Measurements from ENCODE around the gene GET4. TPM values are rescaled to one million over a fixed set of nuclear protein-coding genes. Genes with fewer than 3 reads are reported as not detected.

GET4 gene
- total RNA-seq, 1 experiment from 2014 or later: 61.9 TPM

- H3K27me3 ChIP-seq (ENCODE audit: control insufficient read depth, insufficient read depth, low read length): no peaks in the 10 kb centered on the region
- DNase-seq: no peak
- peaks cover 11% of the 10 kb centered on the region for H3K36me3 ChIP-seq (replicated peaks; ENCODE audit: control insufficient read depth, insufficient read depth, low read length)
- H3K4me3 ChIP-seq (ENCODE audit: insufficient read depth, low read depth, low read length): no peak overlapping the region
Measured at GRCh38 chr7:892648-893593, 16.6 kb downstream of the GET4 start.

- H3K27me3 ChIP-seq (ENCODE audit: control insufficient read depth, insufficient read depth, low read length): no peaks in the 10 kb centered on the region
- no peak overlapping the region for H3K4me3 ChIP-seq (ENCODE audit: insufficient read depth, low read depth, low read length)
- peaks cover 11% of the 10 kb centered on the region for H3K36me3 ChIP-seq (replicated peaks; ENCODE audit: control insufficient read depth, insufficient read depth, low read length)
- no peak for DNase-seq
Measured at GRCh38 chr7:893686-894085, 17.3 kb downstream of the GET4 start.

- Histone ChIP-seq H3K36me3 (replicated peaks; ENCODE audit: control insufficient read depth, insufficient read depth, low read length) (peaks cover 11% of the 10 kb centered on the region), H3K27me3 (ENCODE audit: control insufficient read depth, insufficient read depth, low read length) (no peaks in the 10 kb centered on the region), H3K4me3 (ENCODE audit: insufficient read depth, low read depth, low read length) (no peak overlapping the region)
- no peak for DNase-seq
Measured at GRCh38 chr7:894164-894867, 18.0 kb downstream of the GET4 start.

- H3K4me3 ChIP-seq (ENCODE audit: insufficient read depth, low read depth, low read length): no peak overlapping the region
- DNase-seq: no peak
- no peaks in the 10 kb centered on the region for H3K27me3 ChIP-seq (ENCODE audit: control insufficient read depth, insufficient read depth, low read length)
- peaks cover 11% of the 10 kb centered on the region for H3K36me3 ChIP-seq (replicated peaks; ENCODE audit: control insufficient read depth, insufficient read depth, low read length)
Measured at GRCh38 chr7:894927-895450, 18.6 kb downstream of the GET4 start.

GRCh38 chr7:895451-896052, 19.2 kb downstream of the GET4 start:
- DNase-seq: no peak
- H3K27me3 ChIP-seq (ENCODE audit: control insufficient read depth, insufficient read depth, low read length): no peaks in the 10 kb centered on the region
- H3K36me3 ChIP-seq (replicated peaks; ENCODE audit: control insufficient read depth, insufficient read depth, low read length): peaks cover 9% of the 10 kb centered on the region
- H3K4me3 ChIP-seq (ENCODE audit: insufficient read depth, low read depth, low read length): no peak overlapping the region

GRCh38 chr7:896346-897075, 20.2 kb downstream of the GET4 start:
- Histone ChIP-seq H3K4me3 (ENCODE audit: insufficient read depth, low read depth, low read length) (no peak overlapping the region), H3K36me3 (replicated peaks; ENCODE audit: control insufficient read depth, insufficient read depth, low read length) (peaks cover 8% of the 10 kb centered on the region), H3K27me3 (ENCODE audit: control insufficient read depth, insufficient read depth, low read length) (no peaks in the 10 kb centered on the region)
- DNase-seq: no peak

GRCh38 chr7:897086-897485, 20.7 kb downstream of the GET4 start:
- no peak for DNase-seq
- peaks cover 6% of the 10 kb centered on the region; the same call in 1 of the 2 replicates for H3K36me3 ChIP-seq (replicated peaks; ENCODE audit: control insufficient read depth, insufficient read depth, low read length)

GRCh38 chr7:897771-898376, 21.5 kb downstream of the GET4 start:
- Histone ChIP-seq H3K4me3 (ENCODE audit: insufficient read depth, low read depth, low read length) (no peak overlapping the region), H3K27me3 (ENCODE audit: control insufficient read depth, insufficient read depth, low read length) (no peaks in the 10 kb centered on the region), H3K36me3 (replicated peaks; ENCODE audit: control insufficient read depth, insufficient read depth, low read length) (peaks cover 6% of the 10 kb centered on the region; the same call in 1 of the 2 replicates)
- DNase-seq: no peak

More at GRCh38 chr7:897086-897485, 20.7 kb downstream of the GET4 start:
- Histone ChIP-seq H3K4me3 (ENCODE audit: insufficient read depth, low read depth, low read length) (no peak overlapping the region), H3K27me3 (ENCODE audit: control insufficient read depth, insufficient read depth, low read length) (no peaks in the 10 kb centered on the region)

- no peak for DNase-seq
- peaks cover 6% of the 10 kb centered on the region; the same call in 1 of the 2 replicates for H3K36me3 ChIP-seq (replicated peaks; ENCODE audit: control insufficient read depth, insufficient read depth, low read length)
- no peak overlapping the region for H3K4me3 ChIP-seq (ENCODE audit: insufficient read depth, low read depth, low read length)
- H3K27me3 ChIP-seq (ENCODE audit: control insufficient read depth, insufficient read depth, low read length): no peaks in the 10 kb centered on the region
Measured at GRCh38 chr7:898460-898854, 22.1 kb downstream of the GET4 start.

GRCh38 chr7:898855-899681, 22.7 kb downstream of the GET4 start:
- Histone ChIP-seq H3K27me3 (ENCODE audit: control insufficient read depth, insufficient read depth, low read length) (no peaks in the 10 kb centered on the region; the same call in 1 of the 2 replicates), H3K36me3 (replicated peaks; ENCODE audit: control insufficient read depth, insufficient read depth, low read length) (peaks cover 4% of the 10 kb centered on the region; the same call in 1 of the 2 replicates), H3K4me3 (ENCODE audit: insufficient read depth, low read depth, low read length) (no peak overlapping the region)
- DNase-seq: no peak

- DNase-seq: no peak
- Histone ChIP-seq H3K36me3 (replicated peaks; ENCODE audit: control insufficient read depth, insufficient read depth, low read length) (peaks cover 2% of the 10 kb centered on the region; the same call in 1 of the 2 replicates), H3K4me3 (ENCODE audit: insufficient read depth, low read depth, low read length) (no peak overlapping the region), H3K27me3 (ENCODE audit: control insufficient read depth, insufficient read depth, low read length) (peaks cover 4% of the 10 kb centered on the region; the same call in 1 of the 2 replicates)
Measured at GRCh38 chr7:899806-900205, 23.5 kb downstream of the GET4 start.

- H3K4me3 ChIP-seq (ENCODE audit: insufficient read depth, low read depth, low read length): no peak overlapping the region
- peaks cover 7% of the 10 kb centered on the region; the same call in 1 of the 2 replicates for H3K27me3 ChIP-seq (ENCODE audit: control insufficient read depth, insufficient read depth, low read length)
- DNase-seq: no peak
- peaks cover 2% of the 10 kb centered on the region; the same call in 1 of the 2 replicates for H3K36me3 ChIP-seq (replicated peaks; ENCODE audit: control insufficient read depth, insufficient read depth, low read length)
Measured at GRCh38 chr7:900331-901040, 24.1 kb downstream of the GET4 start.
